Prostate gland (tissue), 2 donors: ENCODE data around the gene LIPN. TPM values are rescaled to one million over a fixed set of nuclear protein-coding genes. Genes with fewer than 3 reads are reported as not detected.

Experiments used
- DNase-seq: peaks from one replicate; pipeline ENCODE4 v3.0.0-alpha.2; 2019; ENCODE audit warnings: low spot score
- H3K27ac ChIP-seq, 2 donors: fragments of 200-600 bp; sonication (generic); 2 replicates each; pipeline ENCODE4 v1.5.1; 2017 to 2019
- H3K27me3 ChIP-seq: fragments of 200-600 bp; sonication (generic); replicated peaks from 2 replicates; pipeline ENCODE4 v1.5.1; 2019; ENCODE audit not compliant: insufficient read depth
- H3K36me3 ChIP-seq, 2 donors: fragments of 200-600 bp; sonication (generic); 1 replicate in 1 of 2; 2 replicates in 1 of 2; pipeline versions ENCODE4 v1.5.1 to v1.8.1; 2017 to 2019
- H3K4me1 ChIP-seq: fragments of 200-600 bp; sonication (generic); replicated peaks from 2 replicates; pipeline ENCODE4 v1.5.1; 2019
- H3K4me3 ChIP-seq, 2 donors: fragments of 200-600 bp; sonication (generic); 2 replicates each; pipeline ENCODE4 v1.5.1; 2017 to 2019
- H3K9me3 ChIP-seq: fragments of 200-600 bp; sonication (generic); 2 replicates; pipeline ENCODE4 v1.5.1; 2017
- POLR2A ChIP-seq: fragments of 450-650 bp; IDR thresholded peaks from one replicate; pipeline ENCODE4 v1.6.1; 2016; ENCODE audit warnings: antibody characterized with exemption, mild to moderate bottlenecking
- POLR2AphosphoS5 ChIP-seq: sonication (generic); formaldehyde crosslinking; IDR thresholded peaks from one replicate; pipeline ENCODE4 v1.6.1; 2017; ENCODE audit warnings: antibody characterized with exemption
- WGBS: methylation state at CpG from one replicate; pipeline ENCODE4 v1.1.5; 2018; 5-methylcytosine and 5-hydroxymethylcytosine counted together
- intact Hi-C: fragments of 100-400 bp; cut with DNase I; formaldehyde crosslinking; loops from one replicate; pipeline ENCODE4 v1.14.2; 2022
- total RNA-seq, 2 donors: library from RNA; depleted of rRNA; stranded (reverse); fragments of >200 nt; gene quantifications; one replicate each; pipeline ENCODE4 v1.1.0, GENCODE V29; 2016
- TF ChIP-seq, protein P1 (sequence below), 4 experiments: fragments of 200-600 bp in 2 of 4; fragments of 450-650 bp in 2 of 4; sonication (generic) in 2 of 4; IDR thresholded peaks; 1 replicate in 3 of 4; 2 replicates in 1 of 4; pipeline ENCODE4 v1.5.1; 2016 to 2019; ENCODE audit warnings: antibody characterized with exemption in 4 of 4, mild to moderate bottlenecking in 2 of 4, moderate library complexity in 2 of 4

Gene LIPN
- total RNA-seq, 2 donors from 2014 or later, result not detected

DNA sequence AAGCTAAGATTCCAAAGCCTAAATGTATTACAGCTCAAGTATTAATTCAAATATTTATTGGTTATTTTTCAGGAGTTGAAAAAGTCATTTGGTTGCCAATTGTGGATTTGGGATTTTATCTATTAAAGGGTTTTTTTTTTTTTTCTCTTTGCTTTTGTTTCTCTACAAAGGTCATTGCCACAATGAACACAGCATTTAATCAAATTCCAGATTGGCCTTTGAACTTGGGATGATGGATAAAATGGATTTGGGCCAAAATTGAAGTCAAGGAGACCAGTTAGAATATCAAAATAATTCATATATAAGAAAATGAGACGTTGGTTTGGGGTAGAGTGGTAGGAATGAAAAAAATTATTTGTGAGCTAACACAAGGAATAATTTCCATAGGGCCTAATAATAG lies 9.6 kb downstream of the LIPN start:
- 83% methylated on average over 1 of the region's 1 CpG for WGBS
- no peaks in the 10 kb centered on the region for H3K36me3 ChIP-seq

DNA sequence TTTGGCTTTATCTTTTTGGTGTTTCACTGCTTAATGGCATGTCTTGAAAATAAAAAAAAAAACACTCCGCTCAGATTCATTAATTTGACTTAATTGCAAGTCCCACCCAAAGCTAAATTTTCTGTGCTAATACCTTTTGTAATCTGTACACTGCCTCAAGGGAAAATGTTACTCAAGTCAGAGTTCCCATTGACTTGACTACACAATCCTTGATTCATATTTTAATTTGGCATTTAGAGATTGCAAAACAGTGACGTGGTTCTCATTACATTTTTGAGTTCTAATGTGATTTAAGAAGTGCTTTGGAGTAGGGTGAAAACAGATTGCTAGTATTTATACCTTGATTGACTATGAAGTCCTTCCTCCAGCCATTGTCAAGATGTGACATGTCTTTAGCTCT lies 21.4 kb downstream of the LIPN start:
- Histone ChIP-seq H3K4me3 (no peak overlapping the region), H3K9me3 (no peaks in the 10 kb centered on the region), H3K27me3 (no peaks in the 10 kb centered on the region), H3K4me1 (no peaks in the 10 kb centered on the region), H3K36me3 (no peaks in the 10 kb centered on the region), H3K27ac (no peak overlapping the region)
- 64% methylated on average over 2 of the region's 2 CpGs for WGBS
- DNase-seq, result no peak
- TF ChIP-seq POLR2A (no peak), POLR2AphosphoS5 (no peak)
- TF ChIP-seq, protein P1, sequence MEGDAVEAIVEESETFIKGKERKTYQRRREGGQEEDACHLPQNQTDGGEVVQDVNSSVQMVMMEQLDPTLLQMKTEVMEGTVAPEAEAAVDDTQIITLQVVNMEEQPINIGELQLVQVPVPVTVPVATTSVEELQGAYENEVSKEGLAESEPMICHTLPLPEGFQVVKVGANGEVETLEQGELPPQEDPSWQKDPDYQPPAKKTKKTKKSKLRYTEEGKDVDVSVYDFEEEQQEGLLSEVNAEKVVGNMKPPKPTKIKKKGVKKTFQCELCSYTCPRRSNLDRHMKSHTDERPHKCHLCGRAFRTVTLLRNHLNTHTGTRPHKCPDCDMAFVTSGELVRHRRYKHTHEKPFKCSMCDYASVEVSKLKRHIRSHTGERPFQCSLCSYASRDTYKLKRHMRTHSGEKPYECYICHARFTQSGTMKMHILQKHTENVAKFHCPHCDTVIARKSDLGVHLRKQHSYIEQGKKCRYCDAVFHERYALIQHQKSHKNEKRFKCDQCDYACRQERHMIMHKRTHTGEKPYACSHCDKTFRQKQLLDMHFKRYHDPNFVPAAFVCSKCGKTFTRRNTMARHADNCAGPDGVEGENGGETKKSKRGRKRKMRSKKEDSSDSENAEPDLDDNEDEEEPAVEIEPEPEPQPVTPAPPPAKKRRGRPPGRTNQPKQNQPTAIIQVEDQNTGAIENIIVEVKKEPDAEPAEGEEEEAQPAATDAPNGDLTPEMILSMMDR (IDR thresholded peaks at IDR 0.05), result no peak
- intact Hi-C loops, result no loop called here

More for the DNA sequence above, 9.6 kb downstream of the LIPN start:
- Histone ChIP-seq H3K9me3 (no peaks in the 10 kb centered on the region), H3K27me3 (no peaks in the 10 kb centered on the region), H3K4me3 (no peak overlapping the region), H3K4me1 (no peaks in the 10 kb centered on the region), H3K27ac (no peak overlapping the region)
- DNase-seq, result no peak
- TF ChIP-seq POLR2AphosphoS5, result no peak
- TF ChIP-seq, protein P1 (IDR thresholded peaks at IDR 0.05), result no peak
- TF ChIP-seq POLR2A, result no peak
- intact Hi-C loops, result no loop called here

DNA sequence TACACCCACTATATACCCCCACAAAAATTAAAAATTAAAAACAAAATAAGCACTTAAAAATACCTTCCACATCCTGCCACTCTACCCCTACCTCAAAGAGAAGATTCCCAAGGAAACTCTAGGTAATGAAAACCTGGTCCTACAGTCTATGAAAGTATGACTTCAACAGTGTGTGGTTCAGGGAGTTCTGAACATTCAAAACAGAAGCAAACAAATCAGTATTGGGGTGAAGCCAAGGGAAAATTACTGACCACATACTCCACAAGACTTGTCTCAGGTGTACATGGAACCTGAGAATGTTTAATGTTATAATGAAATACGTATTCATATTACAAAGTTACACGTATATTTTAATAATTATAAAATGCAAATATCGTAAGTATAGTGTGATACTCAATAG lies 22.4 kb downstream of the LIPN start:
- no peak overlapping the region for H3K27ac ChIP-seq
- no peak for TF ChIP-seq POLR2AphosphoS5
- no peak for TF ChIP-seq POLR2A
- TF ChIP-seq, protein P1 (IDR thresholded peaks at IDR 0.05), result no peak
- H3K36me3 ChIP-seq, result no peaks in the 10 kb centered on the region
- intact Hi-C loops, result no loop called here
- 95% methylated on average over 3 of the region's 3 CpGs for WGBS
- H3K9me3 ChIP-seq, result no peaks in the 10 kb centered on the region
- no peak for DNase-seq
- no peak overlapping the region for H3K4me3 ChIP-seq
- no peaks in the 10 kb centered on the region for H3K4me1 ChIP-seq
- no peaks in the 10 kb centered on the region for H3K27me3 ChIP-seq

DNA sequence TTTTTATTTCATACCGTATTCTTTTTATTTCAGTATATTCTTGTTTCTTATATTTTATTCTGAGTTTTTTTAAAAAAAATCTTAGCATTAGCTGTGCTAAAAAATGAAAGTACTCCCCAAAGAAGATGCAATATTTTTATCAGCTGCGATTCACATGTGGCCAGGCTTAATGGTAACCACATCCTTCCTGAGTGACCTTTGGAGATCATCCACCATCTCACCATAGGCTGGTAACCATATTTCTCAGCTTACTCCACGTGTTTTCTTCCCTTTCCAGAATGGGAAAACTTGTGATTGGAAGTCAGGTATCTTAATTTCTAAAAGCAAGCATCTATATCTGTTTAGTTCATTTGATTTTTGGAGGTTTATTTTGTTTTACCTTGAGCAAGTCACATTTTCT lies 23.9 kb downstream of the LIPN start:
- Histone ChIP-seq H3K36me3 (no peaks in the 10 kb centered on the region), H3K9me3 (no peaks in the 10 kb centered on the region), H3K27me3 (no peaks in the 10 kb centered on the region), H3K4me3 (no peak overlapping the region), H3K4me1 (no peaks in the 10 kb centered on the region), H3K27ac (no peak overlapping the region)
- no peak for TF ChIP-seq POLR2AphosphoS5
- no peak for TF ChIP-seq POLR2A
- TF ChIP-seq, protein P1 (IDR thresholded peaks at IDR 0.05), result no peak
- intact Hi-C loops, result no loop called here
- no peak for DNase-seq
- WGBS, result 75% methylated on average over 3 of the region's 3 CpGs

DNA sequence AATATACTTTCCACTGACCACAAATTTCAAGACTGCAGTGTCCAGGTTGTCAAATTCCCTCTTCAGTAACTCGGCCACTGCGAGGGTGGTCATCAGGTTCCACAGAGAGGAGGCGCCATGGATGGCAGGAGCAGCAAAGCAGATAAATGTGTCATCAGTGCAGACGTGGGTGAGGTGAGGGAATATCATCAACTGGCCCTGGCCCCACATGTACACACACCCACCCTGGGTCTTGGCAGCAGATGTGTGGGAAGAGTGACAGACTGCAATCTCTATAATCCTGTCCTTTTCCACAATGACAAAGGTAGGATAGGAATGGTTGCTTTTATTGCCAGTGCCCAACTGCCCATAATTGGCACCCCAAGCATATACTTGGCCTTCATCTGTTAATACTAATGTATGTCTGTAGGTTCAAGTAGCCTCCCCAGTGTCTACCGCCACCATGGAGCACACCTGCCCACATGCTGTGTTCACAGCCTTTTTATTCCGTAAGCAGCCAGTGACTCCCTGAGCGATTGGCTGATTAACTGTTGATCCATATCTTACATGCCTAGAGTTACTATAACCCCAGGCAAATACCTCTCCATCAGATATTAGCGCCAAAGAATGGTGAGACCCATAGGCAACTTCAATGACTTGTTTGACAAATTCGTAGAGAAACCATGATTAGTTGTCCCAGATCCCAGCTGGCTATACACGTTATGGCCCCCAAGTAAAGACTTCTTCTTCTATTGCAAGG lies 26.4 kb downstream of the LIPN start:
- Histone ChIP-seq H3K4me3 (no peak overlapping the region), H3K27ac (no peak overlapping the region), H3K36me3 (no peaks in the 10 kb centered on the region), H3K9me3 (no peaks in the 10 kb centered on the region), H3K27me3 (no peaks in the 10 kb centered on the region), H3K4me1 (no peaks in the 10 kb centered on the region)
- 88% methylated on average over 10 of the region's 10 CpGs for WGBS
- intact Hi-C loops, result no loop called here
- no peak for TF ChIP-seq POLR2AphosphoS5
- TF ChIP-seq, protein P1 (IDR thresholded peaks at IDR 0.05), result no peak
- no peak for TF ChIP-seq POLR2A
- DNase-seq, result no peak
